A673 (cell line): Measurements from ENCODE around the gene ZCRB1.

Source experiments
- CTCF ChIP-seq: fragments of 300-800, 200-600 bp; sonication (generic); conservative IDR thresholded peaks from 2 replicates; pipeline ENCODE4 v1.5.1; 2017; ENCODE audit warnings: low read depth, mild to moderate bottlenecking, antibody characterized with exemption, low read length, moderate library complexity, mixed read lengths
- EZH2 ChIP-seq: fragments of 200-600 bp; sonication (generic); IDR thresholded peaks from 2 replicates; pipeline ENCODE4 v1.6.1; 2017; ENCODE audit warnings: borderline replicate concordance, low read depth, mild to moderate bottlenecking, mixed read lengths, antibody characterized with exemption, low read length; ENCODE audit not compliant: poor library complexity, severe bottlenecking

DNA sequence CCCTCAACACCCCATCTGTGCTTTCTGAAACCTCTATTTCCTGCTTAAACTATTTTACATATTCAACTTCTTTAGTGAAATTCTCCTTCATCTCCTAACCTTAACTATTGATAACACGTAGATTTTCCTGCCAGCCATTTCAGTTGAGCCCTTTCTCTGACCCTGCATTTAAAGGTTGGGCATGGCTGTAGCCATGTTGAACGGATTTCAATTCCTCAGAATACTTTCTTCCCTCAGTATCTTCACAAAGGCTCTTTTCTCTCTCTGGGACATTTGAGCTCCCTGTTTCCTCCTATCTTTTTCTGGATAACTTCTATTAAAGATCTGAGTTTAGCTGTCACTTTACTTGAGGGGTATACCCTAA, 1.3 kb upstream of the ZCRB1 start:
- no peak for TF ChIP-seq CTCF
- no peak for TF ChIP-seq EZH2
